GM19193 (cell line): Measurements from ENCODE around the gene DTX3.
A peak's percentile ranks its signal among the peaks of the same experiment; 100 is the strongest.

Experiments used
- POLR2A ChIP-seq: IDR thresholded peaks from 4 replicates; pipeline ENCODE4 v1.6.1; 2011; ENCODE audit not compliant: insufficient read depth, insufficient read length; ENCODE audit errors: extremely low read depth

The DTX3 gene

DNA sequence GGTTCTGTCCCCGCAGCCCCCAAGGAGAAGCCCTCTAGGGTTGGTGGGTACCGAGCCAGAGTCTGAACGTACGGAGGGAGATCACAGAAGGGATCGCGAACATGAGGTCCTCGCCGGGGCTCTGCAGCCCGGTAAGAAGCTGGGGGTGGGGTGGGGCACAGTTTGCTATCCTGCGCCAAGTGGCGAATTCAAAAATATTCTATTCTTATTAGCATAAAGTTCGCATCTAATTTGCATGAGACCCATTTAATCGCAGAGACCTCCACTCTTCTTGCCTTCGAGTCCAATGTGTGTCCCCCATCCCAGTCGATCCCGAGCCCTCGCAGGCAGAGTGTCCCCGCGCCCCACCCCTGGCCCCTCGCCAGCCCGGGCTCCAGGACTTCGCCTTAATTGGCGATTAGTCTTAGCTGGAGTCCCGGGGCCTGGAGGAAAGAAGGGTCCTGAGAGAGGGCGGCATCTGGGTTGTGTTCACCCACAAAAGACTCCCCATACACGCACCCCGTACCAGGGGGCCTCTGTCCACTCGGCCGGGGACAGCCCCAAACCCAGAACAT is 6.0 kb downstream of the DTX3 start:
- no peak for TF ChIP-seq POLR2A

- TF ChIP-seq POLR2A = peak; percentile 49
Measured at GRCh38 chr12:57611108-57611826, 6.6 kb downstream of the DTX3 start, which contains the start of gene ARHGEF25. Gene ARHGEF25, plus strand, starts transcription at chr12:57611435. Its CDS starts 460 bp downstream, at chr12:57611895.

DNA sequence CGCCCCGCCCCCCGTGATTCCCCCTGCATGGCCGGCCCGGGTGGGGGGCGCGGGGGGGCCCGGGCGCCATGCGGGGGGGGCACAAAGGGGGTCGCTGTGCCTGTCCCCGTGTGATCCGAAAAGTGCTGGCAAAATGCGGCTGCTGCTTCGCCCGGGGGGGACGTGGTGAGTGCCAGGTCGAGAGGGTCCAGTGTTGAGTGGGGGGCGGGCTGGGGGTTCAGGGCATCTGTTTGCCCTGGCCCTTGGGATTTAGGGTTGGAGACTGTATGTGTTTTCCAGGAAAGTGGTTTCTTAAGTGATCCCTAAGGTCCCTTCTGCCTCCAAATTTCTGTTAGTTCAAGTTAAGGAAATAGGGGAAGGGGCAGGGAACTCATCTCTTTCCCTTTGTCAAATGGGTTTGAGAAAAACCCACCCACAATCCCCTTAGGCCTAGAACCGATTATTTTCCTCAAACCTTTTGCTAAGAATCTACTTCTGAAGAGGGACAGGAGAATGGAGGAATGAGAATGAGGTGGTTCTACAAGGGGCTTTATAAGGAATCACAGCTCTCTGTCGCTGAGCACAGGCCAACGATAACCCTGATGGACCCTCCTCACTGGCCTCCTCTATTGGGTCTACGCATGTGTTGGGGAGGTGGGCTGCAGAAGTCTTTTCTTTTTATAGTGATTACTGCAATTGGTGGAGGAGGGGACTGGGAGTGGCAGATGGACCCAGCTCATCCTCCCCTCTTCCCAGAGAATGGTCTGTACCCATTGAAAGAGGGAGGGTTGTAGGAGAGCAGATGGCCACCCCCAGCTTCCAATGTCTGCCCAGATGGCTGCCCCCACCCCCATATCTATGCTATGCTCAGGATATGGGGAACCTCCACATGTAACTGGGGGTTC is 7.4 kb downstream of the DTX3 start:
- no peak for TF ChIP-seq POLR2A

DNA sequence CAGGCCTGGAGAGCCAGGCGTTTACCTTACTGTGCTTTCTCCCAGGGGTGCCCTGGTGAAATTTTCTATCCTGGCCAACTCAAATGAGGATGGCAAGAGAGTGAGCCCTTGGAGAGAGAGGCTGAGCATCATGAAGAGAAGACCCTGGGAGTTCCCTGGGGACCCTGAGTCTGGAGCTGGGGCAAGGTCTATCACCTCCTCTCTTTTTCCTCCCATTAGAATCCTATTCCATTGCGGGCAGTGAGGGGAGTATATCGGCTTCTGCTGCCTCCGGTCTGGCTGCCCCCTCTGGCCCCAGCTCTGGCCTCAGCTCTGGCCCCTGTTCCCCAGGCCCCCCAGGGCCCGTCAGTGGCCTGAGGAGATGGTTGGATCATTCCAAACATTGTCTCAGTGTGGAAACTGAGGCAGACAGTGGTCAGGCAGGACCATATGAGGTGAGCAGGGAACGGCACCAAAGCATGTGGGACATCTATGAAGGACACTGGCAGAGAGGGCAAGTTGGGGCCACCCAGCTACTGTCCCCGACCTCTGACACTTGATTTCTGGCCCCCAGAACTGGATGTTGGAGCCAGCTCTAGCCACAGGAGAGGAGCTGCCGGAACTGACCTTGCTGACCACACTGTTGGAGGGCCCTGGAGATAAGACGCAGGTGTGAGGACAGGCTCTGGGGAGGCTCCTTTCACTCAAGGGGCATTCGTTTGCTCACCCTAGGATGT is 8.2 kb downstream of the DTX3 start:
- no peak for TF ChIP-seq POLR2A

- TF ChIP-seq POLR2A = no peak
Measured at GRCh38 chr12:57613427-57614109, 8.9 kb downstream of the DTX3 start.

- no peak for TF ChIP-seq POLR2A
Measured at GRCh38 chr12:57614178-57614947, 9.7 kb downstream of the DTX3 start.

DNA sequence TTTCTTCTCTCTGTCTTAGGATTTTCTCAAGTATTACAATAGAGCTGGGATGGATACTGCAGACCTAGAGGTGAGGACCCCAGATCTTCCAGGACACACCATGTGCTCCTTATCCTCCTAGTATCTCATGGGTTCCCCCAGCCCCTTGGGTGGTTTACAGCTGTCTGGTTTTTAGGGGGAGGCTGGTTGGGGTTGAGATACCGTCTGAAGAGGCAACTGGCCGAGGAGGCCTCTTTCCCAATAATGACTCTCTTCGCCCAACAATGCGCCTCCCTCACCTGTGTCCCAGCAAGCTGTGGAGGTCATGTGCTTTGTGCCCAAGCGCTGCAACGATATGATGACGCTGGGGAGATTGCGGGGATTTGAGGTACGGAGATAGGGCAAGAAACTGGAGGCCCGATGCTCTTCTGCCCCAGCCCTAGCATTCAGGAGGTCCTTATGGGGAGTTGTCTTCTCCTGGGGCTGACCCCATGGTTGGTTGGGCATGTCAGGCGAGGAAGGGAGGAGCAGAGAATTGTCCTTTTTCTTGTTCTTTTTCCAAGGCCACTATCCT is 10.4 kb downstream of the DTX3 start:
- TF ChIP-seq POLR2A = no peak

DNA sequence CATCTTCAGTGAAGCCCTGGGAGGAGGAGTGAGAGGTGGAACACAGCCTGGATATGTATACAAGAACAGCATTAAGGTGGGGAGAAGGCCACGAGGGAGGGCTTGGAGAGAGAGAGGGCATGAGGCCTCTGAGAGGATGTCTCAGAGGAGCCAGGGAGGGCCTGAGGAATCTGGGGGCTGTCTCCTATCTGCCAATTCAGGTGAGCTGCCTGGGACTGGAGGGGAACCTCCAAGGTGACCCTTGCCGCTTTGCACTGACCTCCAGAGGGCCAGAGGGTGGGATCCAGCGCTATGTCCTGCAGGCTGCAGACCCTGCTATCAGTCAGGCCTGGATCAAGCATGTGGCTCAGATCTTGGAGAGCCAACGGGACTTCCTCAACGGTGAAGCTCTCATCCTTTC is 11.0 kb downstream of the DTX3 start:
- no peak for TF ChIP-seq POLR2A

GRCh38 chr12:57616383-57617101 is 11.9 kb downstream of the DTX3 start:
- TF ChIP-seq POLR2A = no peak

DNA sequence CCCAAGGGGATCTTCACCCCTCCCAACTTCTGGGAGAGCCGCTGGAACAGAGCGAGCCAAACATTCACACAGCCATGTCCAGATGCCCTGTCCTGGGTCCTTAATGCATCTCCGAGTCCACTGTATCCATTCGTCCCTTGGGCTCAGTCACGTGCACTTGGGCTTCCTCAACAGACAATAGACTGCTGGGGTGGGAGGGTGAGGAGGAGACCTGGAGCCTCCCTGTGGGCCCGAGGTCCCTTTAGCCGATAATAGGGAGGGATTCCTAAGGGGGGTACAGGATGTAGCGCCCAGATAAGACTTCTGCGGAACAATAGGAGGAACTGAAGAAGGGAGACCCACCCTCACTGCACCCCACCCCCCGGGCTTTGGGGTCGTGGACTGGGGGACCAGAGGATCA is 13.3 kb downstream of the DTX3 start:
- no peak for TF ChIP-seq POLR2A

DNA sequence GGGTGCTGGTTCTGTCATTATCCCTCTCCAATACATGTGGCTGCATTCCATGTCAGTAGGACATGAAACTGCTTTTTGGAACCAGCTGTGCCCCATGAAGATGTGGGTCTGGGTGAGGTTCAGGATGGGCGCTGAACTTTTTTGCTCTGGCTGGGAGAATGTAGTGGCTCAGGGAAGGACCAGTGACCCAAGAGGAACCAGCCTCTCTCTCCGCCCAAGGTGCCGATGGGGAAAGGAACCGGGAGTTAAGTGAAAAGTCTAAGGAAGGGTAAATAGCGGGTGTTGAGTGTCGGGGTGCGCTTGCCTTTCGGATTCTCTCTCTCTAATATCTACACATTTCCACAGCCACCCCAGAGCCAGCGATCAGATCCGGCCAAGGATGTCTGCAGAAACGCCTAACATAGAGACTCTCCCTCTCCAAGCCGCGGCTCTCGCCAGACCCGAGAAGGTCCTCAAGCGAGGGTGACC is 14.4 kb downstream of the DTX3 start:
- TF ChIP-seq POLR2A = no peak

DNA sequence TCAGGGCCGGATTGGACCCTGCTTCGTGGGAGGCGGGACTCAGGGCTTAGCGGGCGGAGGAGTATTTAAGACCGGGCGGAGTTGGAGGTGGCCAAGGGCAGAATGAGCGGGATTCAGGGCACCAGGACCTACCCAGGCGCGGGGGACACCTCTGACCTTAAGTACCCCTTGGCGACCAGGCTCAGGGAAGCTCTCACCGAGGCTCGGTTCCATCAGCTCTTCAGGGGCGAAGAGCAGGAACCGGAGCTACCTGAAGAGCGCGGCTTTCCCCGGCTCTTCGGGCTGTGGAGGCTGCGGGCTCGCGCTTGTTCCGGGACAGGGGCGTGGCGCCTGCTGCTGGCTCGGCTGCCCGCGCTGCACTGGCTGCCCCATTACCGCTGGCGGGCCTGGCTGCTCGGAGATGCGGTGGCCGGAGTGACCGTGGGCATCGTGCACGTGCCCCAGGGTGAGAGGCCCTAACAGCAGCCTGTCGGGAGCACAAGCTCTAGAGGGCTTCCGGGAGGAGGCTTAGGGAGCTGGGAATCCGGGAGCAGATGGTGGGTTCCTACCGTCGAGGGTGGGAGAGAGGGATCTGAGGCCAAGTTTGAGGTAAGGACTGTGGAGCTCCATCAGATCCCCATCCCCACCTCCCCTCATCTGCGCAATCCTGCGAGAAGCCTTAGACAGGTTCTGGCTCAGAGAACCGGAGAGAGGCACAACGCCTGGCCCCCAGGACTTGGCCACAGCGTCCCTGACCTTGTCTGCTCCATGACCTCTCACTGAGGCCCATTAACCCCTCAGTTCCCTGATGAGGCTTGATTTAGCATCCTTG is 15.0 kb downstream of the DTX3 start:
- no peak for TF ChIP-seq POLR2A

DNA sequence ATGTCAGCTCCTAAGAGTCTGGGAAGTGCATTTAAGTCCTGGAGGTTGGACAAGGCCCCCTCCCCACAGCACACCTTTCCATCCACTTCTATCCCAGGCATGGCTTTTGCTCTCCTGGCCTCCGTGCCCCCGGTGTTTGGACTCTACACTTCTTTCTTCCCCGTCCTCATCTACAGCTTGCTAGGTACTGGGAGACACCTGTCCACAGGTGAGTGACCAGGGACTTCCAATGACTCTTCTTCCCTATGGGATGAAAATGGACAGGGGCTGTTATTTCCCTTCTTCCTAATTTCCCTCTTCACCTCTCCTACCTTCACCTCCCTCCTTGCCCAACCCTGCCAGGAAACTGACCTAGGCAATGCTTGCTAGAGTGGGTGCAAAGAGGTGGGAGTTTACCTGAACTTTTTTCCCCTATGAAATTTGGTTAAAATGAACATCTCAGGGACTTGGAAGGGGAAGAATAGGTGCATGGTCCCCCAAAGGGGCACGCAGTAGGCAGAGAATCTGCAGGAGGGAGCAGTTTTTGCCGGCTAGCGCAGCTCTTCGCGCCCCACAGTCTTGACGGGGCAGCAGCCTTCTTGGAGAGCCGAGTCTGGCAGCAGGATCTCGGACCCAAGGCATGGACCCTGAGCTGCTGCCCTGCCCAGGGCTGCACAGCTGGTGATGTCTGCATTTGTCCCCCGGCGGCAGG is 15.8 kb downstream of the DTX3 start:
- TF ChIP-seq POLR2A = no peak
